Liver (tissue), 9 donors: ENCODE measurements around the gene THAP11. TPM values are rescaled to one million over a fixed set of nuclear protein-coding genes. Genes with fewer than 3 reads are reported as not detected.
"Not testable (repeated sequence)": the region's sequence is repeated elsewhere in the genome, so short reads cannot be mapped to it uniquely, and the experiment has no call there.

Experiments
- DNase-seq: peaks from one replicate; pipeline ENCODE4 v3.0.0-alpha.2; 2017; ENCODE audit warnings: low spot score
- H3K27ac ChIP-seq, 2 donors: one replicate each; pipeline ENCODE4 v1.7.0; 2013; ENCODE audit warnings: inconsistent platforms in 2 of 2, low read length in 2 of 2, control low read depth in 1 of 2, low read depth in 1 of 2, mild to moderate bottlenecking in 1 of 2
- H3K27me3 ChIP-seq, 4 donors: one replicate each; pipeline versions ENCODE4 v1.6.1 to v1.7.0; 2013; ENCODE audit warnings: low read length in 3 of 4, inconsistent platforms in 1 of 4, mild to moderate bottlenecking in 1 of 4, moderate library complexity in 1 of 4; ENCODE audit not compliant: control insufficient read depth in 4 of 4, insufficient read depth in 4 of 4
- H3K36me3 ChIP-seq, 4 donors: one replicate each; pipeline versions ENCODE4 v1.6.1 to v1.7.0; 2013; ENCODE audit warnings: low read length in 3 of 4, mild to moderate bottlenecking in 3 of 4, low read depth in 1 of 4, moderate library complexity in 1 of 4; ENCODE audit not compliant: control insufficient read depth in 4 of 4, insufficient read depth in 3 of 4
- H3K4me1 ChIP-seq, 4 donors: one replicate each; pipeline versions ENCODE4 v1.6.1 to v1.7.0; 2013; ENCODE audit warnings: low read length in 3 of 4, mild to moderate bottlenecking in 3 of 4, moderate library complexity in 1 of 4; ENCODE audit not compliant: control insufficient read depth in 4 of 4, insufficient read depth in 4 of 4
- H3K4me3 ChIP-seq, 3 donors: one replicate each; pipeline versions ENCODE4 v1.6.1 to v1.7.0; 2013; ENCODE audit warnings: low read length in 3 of 3, control low read depth in 1 of 3, low read depth in 1 of 3, mild to moderate bottlenecking in 1 of 3
- H3K9ac ChIP-seq, 2 donors: one replicate each; pipeline ENCODE4 v1.7.0; 2013; ENCODE audit warnings: low read length in 2 of 2, mild to moderate bottlenecking in 2 of 2, moderate library complexity in 2 of 2, control low read depth in 1 of 2, low read depth in 1 of 2
- H3K9me3 ChIP-seq, 4 donors: one replicate each; pipeline versions ENCODE4 v1.6.1 to v1.7.0; 2013; ENCODE audit warnings: low read length in 3 of 4; ENCODE audit not compliant: control insufficient read depth in 4 of 4
- EGR1 ChIP-seq, 2 donors: IDR thresholded peaks; 2 replicates each; pipeline ENCODE4 v1.6.1; 2016 to 2018; ENCODE audit warnings: antibody characterized with exemption in 2 of 2, low read depth in 2 of 2
- FOXA1 ChIP-seq: IDR thresholded peaks from 2 replicates; pipeline ENCODE4 v1.6.1; 2016; ENCODE audit warnings: antibody characterized with exemption
- FOXA2 ChIP-seq: IDR thresholded peaks from 2 replicates; pipeline ENCODE4 v1.6.1; 2016; ENCODE audit warnings: antibody characterized with exemption
- GABPA ChIP-seq, 2 donors: IDR thresholded peaks in 1 of 2; conservative IDR thresholded peaks in 1 of 2; 2 replicates each; pipeline ENCODE4 v1.6.1; 2016; ENCODE audit warnings: antibody characterized with exemption in 2 of 2, mild to moderate bottlenecking in 1 of 2, moderate library complexity in 1 of 2
- HNF4A ChIP-seq, 2 donors: conservative IDR thresholded peaks; 2 replicates each; pipeline ENCODE4 v1.6.1; 2016; ENCODE audit warnings: antibody characterized with exemption in 2 of 2, mild to moderate bottlenecking in 2 of 2
- HNF4G ChIP-seq: IDR thresholded peaks from 2 replicates; pipeline ENCODE4 v1.6.1; 2016; ENCODE audit warnings: antibody characterized with exemption
- JUND ChIP-seq, 2 donors: IDR thresholded peaks; 2 replicates each; pipeline ENCODE4 v1.6.1; 2016; ENCODE audit warnings: antibody characterized with exemption in 2 of 2
- RAD21 ChIP-seq, 2 donors: IDR thresholded peaks; 2 replicates each; pipeline ENCODE4 v1.6.1; 2016; ENCODE audit warnings: antibody characterized with exemption in 2 of 2, mild to moderate bottlenecking in 2 of 2
- RXRA ChIP-seq, 2 donors: IDR thresholded peaks; 2 replicates each; pipeline ENCODE4 v1.6.1; 2017 to 2018; ENCODE audit warnings: antibody characterized with exemption in 2 of 2, mild to moderate bottlenecking in 1 of 2
- SP1 ChIP-seq: IDR thresholded peaks from 2 replicates; pipeline ENCODE4 v1.6.1; 2018; ENCODE audit warnings: antibody characterized with exemption, mild to moderate bottlenecking
- TAF1 ChIP-seq: conservative IDR thresholded peaks from 2 replicates; pipeline ENCODE4 v1.6.1; 2016; ENCODE audit warnings: antibody characterized with exemption, mild to moderate bottlenecking
- YY1 ChIP-seq: IDR thresholded peaks from 2 replicates; pipeline ENCODE4 v1.6.1; 2016; ENCODE audit warnings: antibody characterized with exemption, mild to moderate bottlenecking
- ZBTB33 ChIP-seq: IDR thresholded peaks from 2 replicates; pipeline ENCODE4 v1.6.1; 2016; ENCODE audit warnings: antibody characterized with exemption
- WGBS: extraction: QIAGEN DNeasy Blood & Tissue Kit; methylation state at CpG from one replicate; pipeline ENCODE4 v1.1.7; 2013; 5-methylcytosine and 5-hydroxymethylcytosine counted together
- polyA plus RNA-seq, 2 donors: library from polyadenylated mRNA; stranded (reverse) in 1 of 2; unstranded in 1 of 2; fragments of 200-250 nt in 1 of 2; fragments of >200 nt in 1 of 2; fragmentation: Nextera tagmentation in 1 of 2; extraction: Ambion mirVana in 1 of 2; gene quantifications; one replicate each; pipeline versions ENCODE4 v1.2.1 to v1.2.3, GENCODE V29; 2013 to 2015
- total RNA-seq, 2 donors: library from RNA; depleted of rRNA; stranded (reverse); fragments of >200 nt; gene quantifications; one replicate each; pipeline ENCODE4 v1.2.3, GENCODE V29; 2014
- TF ChIP-seq, protein P1 (sequence below): IDR thresholded peaks from 2 replicates; pipeline ENCODE4 v1.6.1; 2016; ENCODE audit warnings: antibody characterized with exemption
- TF ChIP-seq, protein P2 (sequence below): IDR thresholded peaks from 2 replicates; pipeline ENCODE4 v1.6.1; 2016; ENCODE audit warnings: antibody characterized with exemption, mild to moderate bottlenecking
- TF ChIP-seq, protein P3 (sequence below): fragments of 150-350 bp; IDR thresholded peaks from 2 replicates; pipeline ENCODE4 v1.5.1; 2017; ENCODE audit warnings: improper control_type of control experiment, low read depth, low read length; ENCODE audit not compliant: missing input control
- donor health status: healthy.
- donor health status: healthy.
- donor health status: healthy.
- donor health status: healthy.
- donor health status: healthy.

Gene THAP11
- total and polyA plus RNA-seq, 4 donors = 6.7 to 19.7 (median 11.8) TPM

GRCh38 chr16:67862623-67863583, 20.8 kb downstream of the THAP11 start:
- TF ChIP-seq HNF4A (conservative IDR thresholded peaks at IDR 0.05) (no peak), EGR1 (IDR thresholded peaks at IDR 0.05; ENCODE audit: low read depth in 2 of 2) (no peak), FOXA2 (no peak), RAD21 (IDR thresholded peaks at IDR 0.05) (no peak), HNF4G (no peak), GABPA (IDR thresholded peaks at IDR 0.05 in 1 of 2, conservative IDR thresholded peaks at IDR 0.05 in 1 of 2) (no peak), FOXA1 (no peak), YY1 (no peak), ZBTB33 (no peak), TAF1 (no peak), SP1 (no peak), JUND (IDR thresholded peaks at IDR 0.05) (no peak), RXRA (IDR thresholded peaks at IDR 0.05) (no peak)
- TF ChIP-seq, protein P1, sequence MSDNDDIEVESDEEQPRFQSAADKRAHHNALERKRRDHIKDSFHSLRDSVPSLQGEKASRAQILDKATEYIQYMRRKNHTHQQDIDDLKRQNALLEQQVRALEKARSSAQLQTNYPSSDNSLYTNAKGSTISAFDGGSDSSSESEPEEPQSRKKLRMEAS = no peak
- TF ChIP-seq, protein P2, sequence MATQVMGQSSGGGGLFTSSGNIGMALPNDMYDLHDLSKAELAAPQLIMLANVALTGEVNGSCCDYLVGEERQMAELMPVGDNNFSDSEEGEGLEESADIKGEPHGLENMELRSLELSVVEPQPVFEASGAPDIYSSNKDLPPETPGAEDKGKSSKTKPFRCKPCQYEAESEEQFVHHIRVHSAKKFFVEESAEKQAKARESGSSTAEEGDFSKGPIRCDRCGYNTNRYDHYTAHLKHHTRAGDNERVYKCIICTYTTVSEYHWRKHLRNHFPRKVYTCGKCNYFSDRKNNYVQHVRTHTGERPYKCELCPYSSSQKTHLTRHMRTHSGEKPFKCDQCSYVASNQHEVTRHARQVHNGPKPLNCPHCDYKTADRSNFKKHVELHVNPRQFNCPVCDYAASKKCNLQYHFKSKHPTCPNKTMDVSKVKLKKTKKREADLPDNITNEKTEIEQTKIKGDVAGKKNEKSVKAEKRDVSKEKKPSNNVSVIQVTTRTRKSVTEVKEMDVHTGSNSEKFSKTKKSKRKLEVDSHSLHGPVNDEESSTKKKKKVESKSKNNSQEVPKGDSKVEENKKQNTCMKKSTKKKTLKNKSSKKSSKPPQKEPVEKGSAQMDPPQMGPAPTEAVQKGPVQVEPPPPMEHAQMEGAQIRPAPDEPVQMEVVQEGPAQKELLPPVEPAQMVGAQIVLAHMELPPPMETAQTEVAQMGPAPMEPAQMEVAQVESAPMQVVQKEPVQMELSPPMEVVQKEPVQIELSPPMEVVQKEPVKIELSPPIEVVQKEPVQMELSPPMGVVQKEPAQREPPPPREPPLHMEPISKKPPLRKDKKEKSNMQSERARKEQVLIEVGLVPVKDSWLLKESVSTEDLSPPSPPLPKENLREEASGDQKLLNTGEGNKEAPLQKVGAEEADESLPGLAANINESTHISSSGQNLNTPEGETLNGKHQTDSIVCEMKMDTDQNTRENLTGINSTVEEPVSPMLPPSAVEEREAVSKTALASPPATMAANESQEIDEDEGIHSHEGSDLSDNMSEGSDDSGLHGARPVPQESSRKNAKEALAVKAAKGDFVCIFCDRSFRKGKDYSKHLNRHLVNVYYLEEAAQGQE = no peak
- TF ChIP-seq, protein P3, sequence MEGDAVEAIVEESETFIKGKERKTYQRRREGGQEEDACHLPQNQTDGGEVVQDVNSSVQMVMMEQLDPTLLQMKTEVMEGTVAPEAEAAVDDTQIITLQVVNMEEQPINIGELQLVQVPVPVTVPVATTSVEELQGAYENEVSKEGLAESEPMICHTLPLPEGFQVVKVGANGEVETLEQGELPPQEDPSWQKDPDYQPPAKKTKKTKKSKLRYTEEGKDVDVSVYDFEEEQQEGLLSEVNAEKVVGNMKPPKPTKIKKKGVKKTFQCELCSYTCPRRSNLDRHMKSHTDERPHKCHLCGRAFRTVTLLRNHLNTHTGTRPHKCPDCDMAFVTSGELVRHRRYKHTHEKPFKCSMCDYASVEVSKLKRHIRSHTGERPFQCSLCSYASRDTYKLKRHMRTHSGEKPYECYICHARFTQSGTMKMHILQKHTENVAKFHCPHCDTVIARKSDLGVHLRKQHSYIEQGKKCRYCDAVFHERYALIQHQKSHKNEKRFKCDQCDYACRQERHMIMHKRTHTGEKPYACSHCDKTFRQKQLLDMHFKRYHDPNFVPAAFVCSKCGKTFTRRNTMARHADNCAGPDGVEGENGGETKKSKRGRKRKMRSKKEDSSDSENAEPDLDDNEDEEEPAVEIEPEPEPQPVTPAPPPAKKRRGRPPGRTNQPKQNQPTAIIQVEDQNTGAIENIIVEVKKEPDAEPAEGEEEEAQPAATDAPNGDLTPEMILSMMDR = no peak
- no peak overlapping the region for H3K27ac ChIP-seq
- WGBS = 91% methylated on average over 11 of the region's 11 CpGs
- H3K27me3 ChIP-seq = no peaks in the 10 kb centered on the region
- peaks cover 0 to 9% (median 2%) of the 10 kb centered on the region in 4 donors for H3K36me3 ChIP-seq
- DNase-seq = no peak
- no peaks in the 10 kb centered on the region for H3K9me3 ChIP-seq
- peaks cover 3 to 8% (median 6%) of the 10 kb centered on the region in 4 donors for H3K4me1 ChIP-seq
- no peak overlapping the region for H3K4me3 ChIP-seq
- no peak overlapping the region for H3K9ac ChIP-seq

DNA sequence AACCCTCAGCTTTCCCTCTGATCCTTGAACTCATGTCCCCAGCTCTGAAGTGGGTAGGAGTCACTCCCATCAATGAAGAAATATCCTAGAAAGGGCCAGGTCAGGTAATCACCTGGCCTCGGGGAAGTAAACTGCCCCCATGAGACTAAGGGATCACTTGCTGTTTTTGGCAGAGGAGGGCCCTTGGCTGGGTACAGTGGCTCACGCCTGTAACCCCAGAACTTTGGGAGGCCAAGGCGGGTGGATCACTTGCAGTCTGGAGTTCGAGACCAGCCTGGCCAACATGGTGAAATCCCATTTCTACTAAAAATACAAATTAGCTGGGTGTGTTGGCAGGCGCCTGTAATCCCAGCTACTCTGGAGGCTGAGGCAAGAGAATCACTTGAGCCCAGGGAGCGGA, 21.9 kb downstream of the THAP11 start:
- DNase-seq, H3K4me1 ChIP-seq, H3K9ac ChIP-seq, H3K27ac ChIP-seq, H3K27me3 ChIP-seq, H3K9me3 ChIP-seq, H3K4me3 ChIP-seq: not testable (repeated sequence)
- peaks cover 0 to 19% (median 4%) of the 10 kb centered on the region in 4 donors for H3K36me3 ChIP-seq
- WGBS = 95% methylated on average over 6 of the region's 6 CpGs
